COR-L47 (cell line): ENCODE results near the gene MAG.

Experiments
- DNase-seq: peaks from one replicate; lab custom pipeline; 2025; lab: John Stamatoyannopoulos, UW

Gene MAG

DNA sequence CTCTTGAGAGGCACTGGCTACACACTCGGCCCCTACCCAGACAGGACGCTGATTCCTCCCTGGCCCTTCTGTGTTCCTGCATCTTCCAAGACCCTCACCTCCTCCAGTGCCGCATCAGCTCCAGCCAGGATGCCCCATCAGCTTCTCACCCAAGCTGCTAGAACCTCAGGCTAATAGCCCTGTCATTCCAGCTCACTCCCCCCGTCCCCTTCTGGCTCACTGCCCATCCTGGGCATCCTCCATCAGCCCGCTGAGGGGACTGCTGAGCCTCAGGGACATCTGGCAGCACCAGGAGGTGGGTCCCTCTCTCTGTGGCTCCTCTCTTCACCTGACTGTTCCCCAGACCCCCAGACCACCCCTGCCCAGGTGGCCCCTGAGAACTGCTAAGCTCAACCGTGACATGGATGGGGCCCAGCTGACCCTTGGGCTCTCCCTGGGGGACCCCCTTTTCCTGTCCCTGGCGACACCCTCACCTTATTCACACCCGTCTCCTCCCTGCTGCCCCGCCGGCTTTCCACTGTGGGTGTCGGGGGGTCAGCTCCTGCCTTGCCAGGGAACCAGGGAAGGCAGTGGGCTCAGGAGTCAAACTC, 71.1 kb downstream of the MAG start:
- no peak for DNase-seq
